Neural cell (in vitro differentiated cells): ENCODE data around the gene BIRC6. TPM values are rescaled to one million over a fixed set of nuclear protein-coding genes. Genes with fewer than 3 reads are reported as not detected.

ENCODE experiments used
- H2AFZ ChIP-seq: fragments of 200-600, 300-800 bp; sonication (generic), shearing (Covaris generic); 2 replicates; pipeline ENCODE4 v1.6.0; 2014; ENCODE audit warnings: low read depth, mild to moderate bottlenecking, antibody characterized with exemption, low read length, moderate library complexity
- H3F3A ChIP-seq: fragments of 200-600 bp; shearing (Covaris generic); 2 replicates; pipeline ENCODE4 v1.6.1; 2016; ENCODE audit warnings: mild to moderate bottlenecking, moderate library complexity, mixed read lengths, antibody characterized with exemption, low read length; ENCODE audit not compliant: insufficient read depth, poor library complexity, severe bottlenecking
- H3K27ac ChIP-seq: fragments of 200-600, 300-800 bp; sonication (generic), shearing (Covaris generic); 2 replicates; pipeline ENCODE4 v1.5.1; 2014; ENCODE audit warnings: mild to moderate bottlenecking, low read length, moderate library complexity
- H3K27me3 ChIP-seq: fragments of 300-800, 200-600 bp; sonication (generic), shearing (Covaris generic); 2 replicates; pipeline ENCODE4 v1.6.0; 2014; ENCODE audit warnings: mild to moderate bottlenecking, low read depth, low read length, moderate library complexity; ENCODE audit not compliant: insufficient read depth
- H3K36me3 ChIP-seq: fragments of 300-800, 200-600 bp; sonication (generic), shearing (Covaris generic); 2 replicates; pipeline ENCODE4 v1.5.1; 2014; ENCODE audit warnings: mild to moderate bottlenecking, antibody characterized with exemption, low read length, moderate library complexity; ENCODE audit not compliant: insufficient read depth
- H3K4me2 ChIP-seq: fragments of 300-800, 200-600 bp; sonication (generic), shearing (Covaris generic); 2 replicates; pipeline ENCODE4 v1.6.0; 2014; ENCODE audit warnings: mild to moderate bottlenecking, low read length
- H3K4me3 ChIP-seq: fragments of 300-800, 200-600 bp; sonication (generic), shearing (Covaris generic); 2 replicates; pipeline ENCODE4 v1.5.1; 2014; ENCODE audit warnings: mild to moderate bottlenecking, low read length, moderate library complexity
- H3K79me2 ChIP-seq: fragments of 200-600 bp; shearing (Covaris generic); replicated peaks from 2 replicates; pipeline ENCODE4 v1.6.0; 2014; ENCODE audit warnings: mild to moderate bottlenecking, low read length, moderate library complexity; ENCODE audit not compliant: insufficient read depth
- H3K9ac ChIP-seq: fragments of 300-800, 200-600 bp; sonication (generic), shearing (Covaris generic); 2 replicates; pipeline ENCODE4 v1.6.1; 2016; ENCODE audit warnings: mild to moderate bottlenecking, low read length, mixed read lengths
- H3K9me2 ChIP-seq: fragments of 200-600 bp; shearing (Covaris generic); 2 replicates; pipeline ENCODE4 v1.6.1; 2016; ENCODE audit warnings: mild to moderate bottlenecking, low read length, mixed read lengths; ENCODE audit not compliant: insufficient read depth
- H3K9me3 ChIP-seq: fragments of 200-600, 300-800 bp; sonication (generic), shearing (Covaris generic); 2 replicates; pipeline ENCODE4 v1.6.1; 2016; ENCODE audit warnings: mild to moderate bottlenecking, mixed run types, low read length, moderate library complexity, mixed read lengths
- H4K20me1 ChIP-seq: fragments of 200-600 bp; shearing (Covaris generic); 2 replicates; pipeline ENCODE4 v1.6.1; 2016; ENCODE audit warnings: mild to moderate bottlenecking, mixed run types; ENCODE audit not compliant: insufficient read depth
- CTCF ChIP-seq: fragments of 450-650 bp; IDR thresholded peaks from 2 replicates; pipeline ENCODE4 v1.5.1; 2014; ENCODE audit warnings: antibody characterized with exemption, mild to moderate bottlenecking, moderate library complexity; ENCODE audit not compliant: poor library complexity, severe bottlenecking
- EP300 ChIP-seq: fragments of 450-650 bp; conservative IDR thresholded peaks from 2 replicates; pipeline ENCODE4 v1.6.1; 2014; ENCODE audit warnings: antibody characterized with exemption, mild to moderate bottlenecking, moderate library complexity; ENCODE audit not compliant: poor library complexity, severe bottlenecking
- EZH2 ChIP-seq: fragments of 200-600, 300-800 bp; shearing (Covaris generic), sonication (generic); IDR thresholded peaks from 2 replicates; pipeline ENCODE4 v1.6.1; 2014; ENCODE audit warnings: antibody characterized with exemption, low read length, borderline replicate concordance, mild to moderate bottlenecking; ENCODE audit not compliant: insufficient read depth, poor library complexity, severe bottlenecking
- MXI1 ChIP-seq: fragments of 450-650 bp; conservative IDR thresholded peaks from 2 replicates; pipeline ENCODE4 v1.6.1; 2014; ENCODE audit warnings: antibody characterized with exemption, mild to moderate bottlenecking; ENCODE audit not compliant: poor library complexity, severe bottlenecking
- POLR2AphosphoS5 ChIP-seq: IDR thresholded peaks from 2 replicates; pipeline ENCODE4 v1.6.1; 2012
- RAD21 ChIP-seq: fragments of 450-650 bp; conservative IDR thresholded peaks from 2 replicates; pipeline ENCODE4 v1.6.1; 2014; ENCODE audit warnings: antibody characterized with exemption, mild to moderate bottlenecking, moderate library complexity
- REST ChIP-seq: IDR thresholded peaks from 2 replicates; pipeline ENCODE4 v1.6.1; 2012; ENCODE audit warnings: borderline replicate concordance
- SMC3 ChIP-seq: fragments of 450-650 bp; conservative IDR thresholded peaks from 2 replicates; pipeline ENCODE4 v1.6.1; 2014; ENCODE audit warnings: antibody characterized with exemption, mild to moderate bottlenecking, moderate library complexity; ENCODE audit not compliant: poor library complexity
- TAF1 ChIP-seq: IDR thresholded peaks from 2 replicates; pipeline ENCODE4 v1.6.1; 2012; ENCODE audit warnings: low read depth
- polyA plus RNA-seq: library from polyadenylated mRNA; depleted of rRNA; stranded (reverse); fragments of >200 nt; gene quantifications from 2 replicates; pipeline ENCODE4 v1.2.3, GENCODE V29; 2014

BIRC6 gene
- polyA plus RNA-seq, 1 donor from 2014 or later = 109 TPM

- no peak overlapping the region for H3K27ac ChIP-seq
- H2AFZ ChIP-seq = no peak overlapping the region
- no peaks in the 10 kb centered on the region for H4K20me1 ChIP-seq
- H3K4me2 ChIP-seq = no peak overlapping the region
- H3K36me3 ChIP-seq = no peaks in the 10 kb centered on the region
- peaks cover 62% of the 10 kb centered on the region for H3K79me2 ChIP-seq
- no peaks in the 10 kb centered on the region for H3K9me3 ChIP-seq
- no peaks in the 10 kb centered on the region for H3K27me3 ChIP-seq
- no peak overlapping the region for H3K9ac ChIP-seq
- H3F3A ChIP-seq = no peaks in the 10 kb centered on the region
- TF ChIP-seq CTCF (no peak), RAD21 (no peak), POLR2AphosphoS5 (no peak), TAF1 (no peak), MXI1 (no peak), REST (no peak), EZH2 (no peak), EP300 (no peak), SMC3 (no peak)
- no peak overlapping the region for H3K4me3 ChIP-seq
- no peaks in the 10 kb centered on the region for H3K9me2 ChIP-seq
These were observed 19.9 kb downstream of the BIRC6 start for GRCh38 chr2:32376756-32377155.

- no peak overlapping the region for H3K9ac ChIP-seq
- H3K9me3 ChIP-seq = no peaks in the 10 kb centered on the region
- H3K4me2 ChIP-seq = no peak overlapping the region
- TF ChIP-seq EZH2 (no peak), MXI1 (no peak), TAF1 (no peak), REST (no peak), RAD21 (no peak), CTCF (no peak)
- no peak overlapping the region for H3K27ac ChIP-seq
- H3F3A ChIP-seq = no peaks in the 10 kb centered on the region
- H3K79me2 ChIP-seq = peaks cover 51% of the 10 kb centered on the region
- no peaks in the 10 kb centered on the region for H3K36me3 ChIP-seq
- H3K4me3 ChIP-seq = no peak overlapping the region
- H2AFZ ChIP-seq = no peak overlapping the region
- H3K9me2 ChIP-seq = no peaks in the 10 kb centered on the region
- no peaks in the 10 kb centered on the region for H3K27me3 ChIP-seq
- no peaks in the 10 kb centered on the region for H4K20me1 ChIP-seq
These were observed 21.1 kb downstream of the BIRC6 start for GRCh38 chr2:32377928-32378327.
